Activated T-cell treated with anti-CD3 and anti-CD28 coated beads, Interleukin-2, amount 50 U/mL, for 48 hours (primary cell): ENCODE measurements around the gene CGB2.

ENCODE experiments used
- DNase-seq, 2 experiments: peaks; one replicate each; pipeline ENCODE4 v3.0.0-alpha.2; 2020

CGB2 gene

DNA sequence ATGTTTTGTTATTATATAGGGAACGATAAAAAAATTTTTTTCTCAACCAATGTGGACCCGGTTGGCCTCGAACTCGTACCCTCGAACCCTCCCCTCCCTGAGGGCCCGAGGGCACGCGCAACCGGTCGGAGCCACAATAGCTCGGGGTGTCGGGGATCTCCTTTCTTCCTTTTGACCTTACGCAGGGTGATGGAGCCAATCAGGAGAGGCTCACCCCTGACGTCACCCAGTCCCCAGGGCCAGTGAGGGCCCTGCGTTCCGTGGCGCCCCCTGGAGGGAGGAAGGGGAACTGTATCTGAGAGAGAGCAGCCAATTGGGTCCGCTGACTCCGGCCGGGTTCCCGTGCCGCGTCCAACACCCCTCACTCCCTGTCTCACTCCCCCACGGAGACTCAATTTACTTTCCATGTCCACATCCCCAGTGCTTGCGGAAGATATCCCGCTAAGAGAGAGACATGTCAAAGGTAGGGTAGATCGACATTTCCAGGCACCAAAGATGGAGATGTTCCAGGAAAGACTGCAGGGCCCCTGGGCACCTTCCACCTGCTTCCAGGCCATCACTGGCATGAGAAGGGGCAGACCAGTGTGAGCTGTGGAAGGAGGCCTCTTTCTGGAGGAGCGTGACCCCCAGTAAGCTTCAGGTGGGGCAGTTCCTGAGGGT, at the start of gene CGB2:
TSS of gene CGB2 (plus strand) at position 249 of the 660 bp plus-strand sequence. CDS start at position 455, 206 bp downstream.
- DNase-seq = peak; percentile 94 to 96

DNA sequence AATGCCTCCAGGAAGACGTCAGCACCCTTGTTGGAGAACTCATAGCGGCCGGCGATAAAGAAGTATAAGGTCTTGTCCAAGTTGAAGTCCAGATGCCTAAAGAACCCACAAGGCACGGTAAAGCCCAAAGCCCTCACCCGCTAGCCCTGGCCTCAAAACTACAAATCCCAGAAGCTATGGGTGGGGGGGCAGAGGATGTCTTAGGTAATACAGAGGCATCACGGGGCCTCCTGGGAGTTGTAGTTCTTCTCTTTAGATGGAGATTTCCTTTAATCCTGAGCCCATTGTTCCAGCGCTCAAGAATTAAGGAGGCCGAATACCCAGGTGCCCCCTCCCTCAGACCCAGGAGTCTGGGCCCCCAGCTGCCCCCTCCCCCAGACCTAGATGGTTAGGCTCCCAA, 49.4 kb upstream of the CGB2 start:
- DNase-seq = no peak

DNA sequence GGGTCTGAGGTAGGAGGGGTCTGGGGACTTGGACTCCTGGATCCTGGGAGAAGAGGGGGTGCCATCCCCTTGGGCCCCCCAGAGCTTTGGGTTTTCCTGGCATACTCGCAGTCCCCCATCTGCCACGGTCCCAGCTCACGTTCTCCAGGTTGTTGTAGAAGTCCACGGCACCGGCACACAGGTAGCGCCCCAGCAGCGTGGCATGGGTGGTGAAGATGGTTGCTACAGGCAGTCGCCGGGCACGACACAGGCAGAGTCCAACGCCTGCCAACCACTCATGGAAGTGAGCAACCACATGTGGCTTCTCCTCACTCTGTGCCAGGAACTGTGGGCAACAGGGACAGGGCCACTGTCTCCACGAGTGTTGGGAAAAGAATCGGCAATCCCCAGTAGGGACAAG, 46.0 kb upstream of the CGB2 start:
- DNase-seq = no peak

DNA sequence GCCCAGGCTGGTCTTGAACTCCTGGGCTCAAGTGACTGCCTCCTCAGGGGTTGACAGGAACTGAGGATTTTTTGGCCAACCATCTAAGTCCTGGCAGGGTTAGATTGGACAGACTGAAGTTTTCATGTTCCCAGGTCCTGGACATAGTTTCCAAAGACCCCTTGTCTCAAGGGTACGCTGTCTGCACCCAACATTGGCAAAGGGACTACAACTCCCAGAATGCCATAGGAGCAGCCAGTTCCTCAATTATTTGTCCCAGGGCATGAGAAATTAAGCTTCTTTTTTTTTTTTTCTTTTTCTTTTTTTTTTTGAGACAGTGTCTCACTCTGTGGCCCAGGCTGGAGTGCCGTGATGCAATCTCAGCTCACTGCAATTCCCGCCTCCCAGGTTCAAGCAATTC, 45.5 kb upstream of the CGB2 start:
- DNase-seq = no peak

DNA sequence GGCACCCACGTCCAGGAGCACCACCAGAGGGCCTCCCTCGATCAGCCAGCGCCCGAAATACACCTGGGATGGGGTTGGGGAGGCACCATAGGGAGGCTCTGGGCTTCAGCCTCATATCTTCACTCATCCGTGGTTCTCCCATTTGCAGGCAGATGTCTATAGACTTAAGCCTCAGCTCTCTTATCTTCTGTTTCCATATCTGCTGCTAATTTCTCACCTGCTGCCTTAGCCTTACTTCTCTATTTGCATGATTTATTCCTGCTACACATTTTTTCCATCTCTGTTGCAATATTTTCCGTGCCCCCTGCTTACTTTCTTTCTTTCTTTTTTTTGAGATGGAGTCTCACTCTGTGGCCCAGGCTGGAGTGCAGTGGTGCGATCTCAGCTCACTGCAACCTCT, 44.4 kb upstream of the CGB2 start:
- DNase-seq = no peak

DNA sequence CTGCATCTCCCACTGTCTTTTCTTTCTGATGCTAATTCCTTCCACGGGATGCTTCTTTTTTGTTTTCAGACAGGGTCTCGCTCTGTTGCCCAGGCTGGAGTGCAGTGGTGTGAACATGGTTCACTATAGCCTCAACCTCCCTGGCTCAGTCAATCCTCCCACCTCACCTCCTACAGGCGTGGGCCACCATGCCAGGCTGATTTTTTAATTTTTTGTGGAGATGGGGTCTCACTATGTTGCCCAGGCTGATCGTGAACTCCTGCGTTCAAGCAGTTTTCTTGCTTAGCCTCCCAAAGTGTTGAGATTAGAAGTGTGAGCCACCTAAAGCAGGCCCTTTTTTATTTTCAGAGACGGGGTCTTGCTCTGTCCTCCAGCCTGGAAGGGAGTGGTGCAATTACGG, 43.4 kb upstream of the CGB2 start:
- no peak for DNase-seq

- no peak for DNase-seq
Measured at GRCh38 chr19:48988860-48989259, 42.8 kb upstream of the CGB2 start.

- DNase-seq = no peak
Measured at GRCh38 chr19:48989701-48990291, 41.9 kb upstream of the CGB2 start.

DNA sequence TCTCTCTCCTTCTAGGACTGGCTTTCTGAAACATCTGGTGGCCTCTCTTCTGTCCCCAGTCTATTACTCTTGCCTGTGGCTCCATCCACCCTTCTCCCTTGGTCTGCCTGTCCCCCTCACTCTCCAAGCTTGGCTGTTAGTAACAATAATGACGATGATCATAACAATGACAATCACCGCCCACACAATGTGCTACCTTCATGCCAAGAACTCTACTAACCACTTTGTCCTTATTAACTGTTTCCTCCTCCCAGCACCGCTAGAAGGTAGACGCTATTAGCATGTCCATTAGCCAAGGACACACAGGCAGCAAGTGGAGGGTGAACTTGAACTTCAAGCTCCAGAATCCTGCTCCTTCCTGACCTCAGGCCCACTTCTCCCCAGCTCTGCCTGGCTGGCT, 41.3 kb upstream of the CGB2 start:
- DNase-seq = no peak

DNA sequence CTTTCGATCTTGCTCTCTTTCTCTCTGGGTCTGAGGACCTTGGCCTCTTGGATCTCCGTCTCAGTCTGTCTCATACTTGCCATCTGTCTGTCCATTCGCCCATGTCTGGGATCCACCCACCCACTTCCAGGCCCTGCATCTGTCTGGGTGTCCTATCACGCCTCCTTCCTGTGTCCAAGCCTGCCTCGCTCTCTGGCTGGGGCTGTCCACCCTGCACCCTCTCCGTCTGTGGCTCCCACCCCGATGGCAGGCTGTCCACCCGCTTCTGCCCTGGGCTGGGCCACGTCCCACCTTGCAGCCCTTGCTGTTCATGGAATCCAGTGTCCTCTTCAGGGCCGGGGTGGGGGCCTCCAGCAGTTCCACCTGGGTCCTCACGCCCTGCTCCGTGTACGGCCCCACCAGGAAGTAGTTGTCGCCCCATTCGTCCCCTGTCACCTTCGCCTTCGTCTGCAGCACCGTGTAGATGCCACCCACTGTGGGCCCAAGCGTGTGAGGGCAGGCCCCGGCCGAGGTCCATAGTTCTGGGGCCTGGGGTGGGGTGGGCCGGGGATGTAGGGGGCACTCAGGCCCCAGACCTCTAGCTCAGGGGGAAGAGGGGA, 40.6 kb upstream of the CGB2 start:
- DNase-seq = no peak

GRCh38 chr19:48991873-48992580, 39.7 kb upstream of the CGB2 start:
- peak in 1 of 2 experiments; percentile 39 for DNase-seq

DNA sequence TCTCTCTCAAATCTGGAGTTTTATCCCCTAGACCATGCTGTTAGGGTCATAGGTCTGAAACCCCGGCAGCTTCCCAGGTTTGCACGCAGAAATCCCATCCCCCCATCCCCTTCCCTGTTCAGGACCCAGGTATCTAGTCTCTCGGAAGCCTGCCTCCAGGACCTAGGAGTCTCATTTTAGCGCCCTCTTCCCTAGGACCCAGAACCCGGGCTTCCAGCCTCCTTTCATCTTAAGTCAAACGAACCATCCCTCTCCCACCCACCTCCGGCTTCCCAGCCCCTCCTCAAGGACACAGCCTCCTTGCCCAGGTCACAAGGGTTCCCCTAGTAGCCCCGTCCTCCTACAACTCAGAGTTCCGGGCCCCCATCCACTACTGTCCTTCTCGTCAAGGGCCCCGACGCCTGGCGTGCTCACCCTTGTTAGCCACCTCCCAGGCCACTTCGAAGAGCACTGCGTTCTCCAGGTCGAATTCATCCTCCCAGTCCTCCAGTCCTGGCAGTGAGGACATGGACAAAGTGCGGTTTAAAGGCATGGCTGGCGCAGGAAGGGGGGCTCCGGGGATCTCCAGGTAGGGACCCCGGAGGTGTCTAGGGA, 39.0 kb upstream of the CGB2 start:
- DNase-seq = peak in 1 of 2 experiments; percentile 36

- peak; percentile 99 for DNase-seq
Measured at GRCh38 chr19:48993175-48994034, 38.3 kb upstream of the CGB2 start, which contains the start of the genes GYS1 and RUVBL2. Gene GYS1 (minus strand): TSS chr19:48993309. CDS start chr19:48993112, 197 bp downstream. Gene RUVBL2 (plus strand): TSS chr19:48993887. CDS start chr19:48993912, 25 bp downstream.

- no peak for DNase-seq
Measured at GRCh38 chr19:48994035-48994386, 37.7 kb upstream of the CGB2 start.

- DNase-seq = peak; percentile 76
Measured at GRCh38 chr19:48997972-48998371, 33.7 kb upstream of the CGB2 start.

GRCh38 chr19:48999481-49000325, 32.0 kb upstream of the CGB2 start:
- peak; percentile 81 to 86 for DNase-seq

DNA sequence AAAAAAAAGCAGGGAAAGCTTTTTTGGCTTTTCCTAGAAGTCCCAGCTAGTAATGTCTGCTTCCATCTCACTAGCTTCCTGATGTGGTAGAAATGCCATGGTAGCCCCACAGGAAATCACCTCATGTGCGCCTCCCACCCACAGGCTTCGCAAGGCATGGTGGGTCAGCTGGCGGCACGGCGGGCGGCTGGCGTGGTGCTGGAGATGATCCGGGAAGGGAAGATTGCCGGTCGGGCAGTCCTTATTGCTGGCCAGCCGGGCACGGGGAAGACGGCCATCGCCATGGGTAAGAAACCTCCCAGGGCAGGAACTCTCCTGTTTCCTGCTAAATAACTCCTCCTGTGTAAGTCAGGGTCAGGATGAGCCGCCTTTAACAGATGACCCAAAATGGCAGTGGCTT, 27.6 kb upstream of the CGB2 start:
- no peak for DNase-seq

GRCh38 chr19:49004964-49005614, 26.6 kb upstream of the CGB2 start:
- DNase-seq = no peak

- DNase-seq = no peak
Measured at GRCh38 chr19:49006905-49007304, 24.8 kb upstream of the CGB2 start.

DNA sequence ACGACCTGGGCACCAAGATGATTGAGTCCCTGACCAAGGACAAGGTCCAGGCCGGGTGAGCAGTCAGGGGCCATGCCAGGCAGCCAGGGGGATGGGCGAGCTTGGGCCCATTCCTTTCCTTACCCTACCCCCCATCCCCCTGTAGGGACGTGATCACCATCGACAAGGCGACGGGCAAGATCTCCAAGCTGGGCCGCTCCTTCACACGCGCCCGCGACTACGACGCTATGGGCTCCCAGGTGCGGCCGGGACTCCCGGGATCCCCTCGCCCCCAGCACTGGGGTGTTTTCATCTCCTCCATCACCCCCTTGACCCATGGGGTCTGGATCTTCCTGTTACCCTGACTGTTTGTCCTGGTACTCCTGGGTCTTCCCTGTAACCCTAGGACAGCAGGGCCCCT, 21.9 kb upstream of the CGB2 start:
- DNase-seq = no peak

DNA sequence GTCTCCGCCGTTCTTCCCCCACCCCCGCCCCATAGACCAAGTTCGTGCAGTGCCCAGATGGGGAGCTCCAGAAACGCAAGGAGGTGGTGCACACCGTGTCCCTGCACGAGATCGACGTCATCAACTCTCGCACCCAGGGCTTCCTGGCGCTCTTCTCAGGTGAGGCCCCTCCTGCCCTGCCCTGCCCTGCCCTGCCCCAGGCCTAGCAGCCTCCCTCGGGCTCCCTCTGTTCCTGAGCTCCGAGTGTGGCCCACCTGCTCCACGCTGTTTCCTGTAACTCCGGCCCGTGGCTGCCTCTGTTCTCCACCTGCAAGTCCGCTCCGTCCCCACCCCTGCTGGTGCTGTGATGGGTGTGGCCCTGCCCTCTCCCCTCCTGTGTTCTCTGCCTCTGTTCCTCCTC, 21.2 kb upstream of the CGB2 start:
- DNase-seq = no peak
